Activated CD8-positive, alpha-beta memory T cell treated with anti-CD3 and anti-CD28 coated beads, Interleukin-2, amount 10 ng/mL, durations not matched to agents 7 days and 5 days (primary cell): Measurements from ENCODE around the gene C1orf174. TPM values are rescaled to one million over a fixed set of nuclear protein-coding genes. Genes with fewer than 3 reads are reported as not detected.

Experiments used
- ATAC-seq: fragments of 150-1000 bp; cut with Tn5 transposase; one replicate; pipeline ENCODE4 v1.10.0; 2021; ENCODE audit warnings: moderate library complexity
- CTCF ChIA-PET: fragments of 350-600 bp; sonication (Branson Sonifier 250); formaldehyde crosslinking; loops from one replicate; lab custom pipeline; 2021; ENCODE audit warnings: antibody characterized with exemption; lab: Charles Lee
- DNase-seq: peaks from one replicate; pipeline ENCODE4 v3.0.0-alpha.2; 2020
- H3K27ac Mint-ChIP-seq: one replicate; pipeline ENCODE4 v1.8.0; 2021; ENCODE audit warnings: mild to moderate bottlenecking, mixed read lengths
- H3K27me3 Mint-ChIP-seq: one replicate; pipeline ENCODE4 v1.8.0; 2021; ENCODE audit warnings: mixed read lengths
- H3K36me3 Mint-ChIP-seq: one replicate; pipeline ENCODE4 v1.8.0; 2021; ENCODE audit warnings: mild to moderate bottlenecking, mixed read lengths
- H3K4me1 Mint-ChIP-seq: one replicate; pipeline ENCODE4 v1.8.0; 2021; ENCODE audit warnings: mixed read lengths
- H3K4me3 Mint-ChIP-seq: one replicate; pipeline ENCODE4 v1.8.0; 2021; ENCODE audit warnings: mild to moderate bottlenecking, moderate library complexity, mixed read lengths
- H3K9me3 Mint-ChIP-seq: one replicate; pipeline ENCODE4 v1.8.0; 2022; ENCODE audit warnings: low read depth, mixed read lengths
- total RNA-seq, 2 experiments: library from RNA; stranded (reverse); gene quantifications; one replicate each; pipeline ENCODE4 v1.2.3, GENCODE V29; 2021

C1orf174 gene
- total RNA-seq, 2 experiments from 2014 or later = 30.0 to 35.8 TPM

DNA sequence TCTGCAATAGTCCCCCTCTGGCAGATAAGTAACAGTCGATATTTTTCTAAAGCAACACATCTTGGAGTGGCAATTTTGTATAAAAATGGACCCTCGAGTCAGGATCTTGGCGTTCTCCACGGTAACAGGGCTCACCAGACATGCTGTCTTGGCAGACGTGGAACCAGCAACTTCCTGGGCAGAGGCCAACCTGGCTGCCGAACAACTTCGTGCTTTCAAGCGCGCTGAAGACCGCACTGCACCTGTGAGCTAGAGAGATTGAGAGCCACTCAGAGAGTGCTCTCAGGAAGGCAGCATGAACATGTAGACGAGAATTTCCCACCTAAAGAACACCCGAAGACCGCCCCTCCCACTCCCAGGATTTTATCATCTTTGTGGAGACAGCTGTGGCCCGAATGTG is 7.3 kb downstream of the C1orf174 start:
- H3K4me1 Mint-ChIP-seq = peaks cover 35% of the 10 kb centered on the region
- peaks cover 38% of the 10 kb centered on the region for H3K36me3 Mint-ChIP-seq
- no peak for DNase-seq
- CTCF ChIA-PET = no interaction called here
- no peaks in the 10 kb centered on the region for H3K9me3 Mint-ChIP-seq
- no peak overlapping the region for H3K27ac Mint-ChIP-seq
- no peak for ATAC-seq
- H3K27me3 Mint-ChIP-seq = no peaks in the 10 kb centered on the region
- H3K4me3 Mint-ChIP-seq = no peak overlapping the region

DNA sequence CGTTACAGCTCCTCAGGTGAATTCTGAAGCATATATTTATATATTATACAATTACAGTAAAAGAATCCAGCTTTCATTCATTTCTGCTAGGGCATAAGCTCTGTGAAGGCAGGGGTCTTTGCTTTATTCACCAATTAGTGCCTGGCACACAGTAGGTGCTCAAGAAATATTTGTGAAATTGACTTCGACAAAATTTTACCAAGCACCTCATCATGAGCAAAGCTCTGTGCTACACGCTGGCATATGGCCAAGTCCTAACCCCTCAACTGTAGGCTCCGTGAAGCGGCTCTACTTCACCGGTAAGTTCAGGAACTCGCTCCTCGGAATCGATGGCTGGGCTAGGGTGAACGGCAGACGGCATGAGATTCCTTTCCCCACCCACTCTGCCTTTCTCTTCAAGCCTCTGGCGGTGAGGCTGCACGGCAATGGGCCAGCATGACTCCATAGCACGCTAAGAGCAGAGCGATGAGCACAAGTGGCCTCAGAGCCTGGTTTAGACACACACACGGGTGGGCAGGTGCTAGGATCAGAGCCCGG is 8.7 kb downstream of the C1orf174 start:
- ATAC-seq (no peak), DNase-seq (no peak)
- Mint-ChIP-seq H3K36me3 (peaks cover 36% of the 10 kb centered on the region), H3K4me3 (no peak overlapping the region), H3K27ac (no peak overlapping the region), H3K27me3 (no peaks in the 10 kb centered on the region), H3K9me3 (no peaks in the 10 kb centered on the region), H3K4me1 (peaks cover 26% of the 10 kb centered on the region)
- CTCF ChIA-PET = interaction anchor here (0.9 to 3.4 kb wide), 3 partner anchors 8 to 34 kb away, joined by 3 to 16 read pairs (median 8); partner anchors contain the start of genes C1orf174, CEP104 and DFFB

DNA sequence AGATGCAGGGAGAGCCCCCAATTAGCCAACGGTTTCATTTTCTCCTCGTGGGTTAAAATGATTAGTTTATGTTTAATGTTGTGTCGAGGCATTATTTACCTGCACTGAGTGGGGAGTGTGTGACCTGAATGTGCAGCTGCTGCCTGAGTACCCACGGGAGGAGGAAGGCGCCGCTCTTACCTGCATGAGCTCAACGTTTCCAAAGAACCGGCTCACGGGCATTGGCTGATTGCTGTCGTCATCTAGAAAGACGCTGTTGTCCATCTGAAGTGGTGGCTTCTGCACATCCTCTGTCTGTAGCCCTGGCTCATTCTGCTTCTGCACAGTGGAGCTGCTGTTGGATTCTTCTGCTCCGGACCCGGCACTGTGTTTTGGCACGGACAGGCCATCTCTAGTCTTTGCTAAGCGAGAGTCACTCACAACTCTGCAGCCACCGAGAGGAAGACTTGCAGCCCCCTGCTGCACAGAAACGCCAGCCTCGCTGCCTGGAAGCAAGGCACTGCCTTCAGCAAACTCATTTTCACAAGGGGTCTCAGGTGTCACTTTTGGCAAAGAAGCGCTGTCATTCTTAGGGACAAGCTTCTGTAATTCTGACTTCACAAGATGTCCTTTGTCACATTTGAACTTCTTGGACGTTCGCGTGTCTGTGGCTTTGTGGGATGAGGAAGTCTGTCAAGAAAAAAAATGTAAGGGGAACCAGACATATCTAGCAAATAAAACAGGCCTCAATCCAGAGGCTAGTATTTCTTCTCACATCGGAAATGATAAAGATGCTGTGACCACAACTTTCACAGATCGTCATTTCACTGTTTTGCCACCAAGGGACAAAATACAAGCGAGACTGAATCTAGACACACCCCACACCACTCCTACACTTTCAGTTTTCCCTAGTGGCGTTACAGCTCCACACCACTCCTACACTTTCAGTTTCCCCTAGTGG is 9.4 kb downstream of the C1orf174 start:
- Mint-ChIP-seq H3K27ac (peak overlapping the region; percentile 80), H3K36me3 (peaks cover 34% of the 10 kb centered on the region), H3K4me3 (peak overlapping the region; percentile 39), H3K9me3 (no peaks in the 10 kb centered on the region), H3K4me1 (peaks cover 24% of the 10 kb centered on the region), H3K27me3 (no peaks in the 10 kb centered on the region)
- peak; percentile 83 for ATAC-seq
- DNase-seq = peak; percentile 48
- CTCF ChIA-PET = interaction anchor here (0.9 to 3.4 kb wide), 3 partner anchors 8 to 33 kb away, joined by 3 to 16 read pairs (median 8); partner anchors contain the start of genes C1orf174, CEP104 and DFFB

DNA sequence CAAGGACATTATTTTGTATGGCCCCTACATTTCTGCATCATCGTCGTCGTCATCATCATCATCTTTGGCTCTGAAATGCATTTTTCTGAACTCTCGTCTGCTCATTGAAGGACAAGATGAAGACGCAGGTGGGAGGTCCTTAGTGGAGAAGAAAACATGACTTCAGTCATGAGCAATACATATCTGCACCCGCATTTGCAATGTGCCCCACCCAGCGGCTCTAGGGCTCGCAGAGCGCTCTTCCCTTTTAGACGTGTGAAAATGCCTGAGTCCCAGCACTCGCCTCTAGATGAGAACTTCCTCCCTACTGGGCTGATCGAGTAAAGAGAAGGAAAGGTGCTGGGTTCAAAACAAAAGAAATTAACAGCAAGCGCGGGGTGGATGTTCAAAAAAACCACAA is 10.1 kb downstream of the C1orf174 start:
- H3K27ac Mint-ChIP-seq = peak overlapping the region; percentile 80
- H3K36me3 Mint-ChIP-seq = peaks cover 34% of the 10 kb centered on the region
- peak; percentile 51 for DNase-seq
- H3K4me3 Mint-ChIP-seq = peak overlapping the region; percentile 39
- no peaks in the 10 kb centered on the region for H3K9me3 Mint-ChIP-seq
- CTCF ChIA-PET = interaction anchor here (3.4 kb wide), 1 partner anchor 10 kb away, joined by 16 read pairs; the partner anchor contains the start of gene C1orf174
- ATAC-seq = peak; percentile 56
- H3K27me3 Mint-ChIP-seq = no peaks in the 10 kb centered on the region
- peaks cover 24% of the 10 kb centered on the region for H3K4me1 Mint-ChIP-seq

DNA sequence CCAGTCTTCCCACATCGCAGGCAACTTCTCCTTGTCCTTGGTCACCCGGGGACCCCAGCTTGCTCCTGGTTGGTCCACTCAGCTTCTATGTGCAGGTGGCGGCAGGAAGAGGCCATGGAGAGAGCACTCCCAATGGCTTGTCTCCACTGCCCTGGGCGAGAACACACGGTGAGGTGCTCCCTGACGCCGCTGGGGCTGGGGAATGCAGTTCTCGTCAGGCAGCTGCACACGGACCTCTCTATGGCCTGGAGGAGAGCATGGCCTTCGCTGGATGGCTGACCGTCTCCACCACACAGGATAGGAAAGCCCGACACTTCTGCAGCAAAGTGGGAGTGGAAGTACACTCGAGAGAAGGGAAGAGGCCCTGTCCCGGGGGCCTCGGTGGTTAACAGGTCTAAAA is 11.8 kb downstream of the C1orf174 start:
- no peak for DNase-seq

DNA sequence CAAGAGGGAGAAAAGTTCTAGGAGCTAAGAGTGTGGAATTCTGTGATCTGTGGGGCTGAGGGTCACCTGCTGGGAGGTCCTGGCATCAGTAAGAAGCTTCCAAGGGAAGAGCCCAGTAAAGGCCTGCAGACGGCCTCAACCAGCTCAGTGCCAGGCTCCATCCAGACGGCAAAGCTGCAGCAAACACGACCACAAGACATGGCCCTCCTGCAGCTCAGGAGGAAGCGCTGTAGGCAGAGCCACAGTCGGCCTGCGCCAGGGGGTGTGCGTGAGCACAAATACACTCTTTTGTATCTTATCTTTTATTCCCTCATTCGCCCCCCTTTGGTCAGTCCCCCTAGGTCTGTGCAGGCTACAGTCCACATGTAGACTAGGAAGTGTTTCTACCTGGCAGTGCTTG is 13.4 kb downstream of the C1orf174 start:
- CTCF ChIA-PET = interaction anchor here (1.4 kb wide), 1 partner anchor 31 kb away, joined by 3 read pairs; no protein-coding TSS in a partner anchor
- Mint-ChIP-seq H3K36me3 (peaks cover 37% of the 10 kb centered on the region), H3K9me3 (no peaks in the 10 kb centered on the region)

More for the DNA sequence above, 11.8 kb downstream of the C1orf174 start:
- CTCF ChIA-PET = interaction anchor here (3.4 kb wide), 1 partner anchor 11 kb away, joined by 16 read pairs; the partner anchor contains the start of gene C1orf174
- H3K4me1 Mint-ChIP-seq = peaks cover 28% of the 10 kb centered on the region
- H3K36me3 Mint-ChIP-seq = peaks cover 40% of the 10 kb centered on the region
- ATAC-seq = no peak
- H3K27me3 Mint-ChIP-seq = no peaks in the 10 kb centered on the region
- no peak overlapping the region for H3K27ac Mint-ChIP-seq
- H3K4me3 Mint-ChIP-seq = no peak overlapping the region
- H3K9me3 Mint-ChIP-seq = no peaks in the 10 kb centered on the region

DNA sequence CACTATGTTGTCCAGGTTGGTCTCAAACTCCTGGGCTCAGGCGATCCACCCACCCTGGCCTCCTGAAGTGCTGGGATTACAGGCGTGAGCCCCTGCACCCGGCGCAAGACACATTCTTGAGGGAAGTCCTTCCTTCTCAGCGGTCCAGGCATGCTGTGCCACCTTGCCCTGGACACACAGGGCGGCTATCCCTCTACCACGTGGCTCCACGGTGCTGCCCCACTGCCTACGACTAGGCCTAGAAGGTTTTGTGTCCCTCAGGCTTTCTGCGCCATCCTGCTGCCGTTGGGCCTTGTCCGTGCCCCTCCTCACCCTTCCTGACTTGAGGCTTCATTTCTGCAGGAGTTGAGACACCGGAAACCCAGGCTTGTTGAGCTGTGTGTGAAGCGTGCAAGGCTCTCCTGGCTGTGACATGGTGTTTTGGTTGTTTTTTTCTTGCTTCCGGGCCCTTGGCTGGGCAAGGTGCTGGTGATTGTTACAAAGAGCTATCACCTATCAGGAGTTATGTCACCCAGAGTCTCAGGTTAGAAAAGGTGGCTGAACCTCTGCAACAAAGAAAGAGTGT is 13.9 kb downstream of the C1orf174 start:
- no peaks in the 10 kb centered on the region for H3K27me3 Mint-ChIP-seq
- H3K27ac Mint-ChIP-seq = no peak overlapping the region
- peaks cover 34% of the 10 kb centered on the region for H3K36me3 Mint-ChIP-seq
- DNase-seq (no peak), ATAC-seq (no peak)
- H3K9me3 Mint-ChIP-seq = no peaks in the 10 kb centered on the region
- no peak overlapping the region for H3K4me3 Mint-ChIP-seq
- CTCF ChIA-PET = interaction anchor here (0.8 to 1.4 kb wide), 2 partner anchors 13 to 30 kb away, joined by 3 read pairs; partner anchors contain the start of gene C1orf174
- H3K4me1 Mint-ChIP-seq = peaks cover 29% of the 10 kb centered on the region

More for the DNA sequence above, 13.4 kb downstream of the C1orf174 start:
- DNase-seq (no peak), ATAC-seq (no peak)
- H3K4me3 Mint-ChIP-seq = no peak overlapping the region
- no peaks in the 10 kb centered on the region for H3K27me3 Mint-ChIP-seq
- no peak overlapping the region for H3K27ac Mint-ChIP-seq
- peaks cover 30% of the 10 kb centered on the region for H3K4me1 Mint-ChIP-seq

DNA sequence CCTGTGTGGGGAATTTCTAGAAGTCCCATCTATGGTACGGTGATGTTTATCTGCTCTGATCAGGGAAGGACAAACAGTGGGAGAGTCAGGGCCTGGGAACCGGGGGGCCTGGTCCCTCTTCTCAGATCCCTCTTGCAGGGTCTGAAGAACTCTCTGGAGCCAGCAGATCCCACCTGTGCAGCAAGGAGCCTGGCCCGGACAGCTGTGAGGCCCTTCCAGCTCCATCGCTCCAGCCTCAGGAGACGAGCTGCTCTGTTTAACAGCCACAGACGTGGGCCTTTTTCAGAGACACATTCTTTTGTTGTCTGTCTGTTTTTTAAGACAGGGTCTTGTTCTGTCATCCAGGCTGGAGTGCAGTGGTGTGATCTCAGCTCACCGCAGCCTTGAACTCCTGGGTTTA is 14.5 kb downstream of the C1orf174 start:
- no peak overlapping the region for H3K4me3 Mint-ChIP-seq
- H3K36me3 Mint-ChIP-seq = peaks cover 30% of the 10 kb centered on the region
- ATAC-seq = no peak
- H3K27ac Mint-ChIP-seq = no peak overlapping the region
- no peak for DNase-seq
- H3K27me3 Mint-ChIP-seq = no peaks in the 10 kb centered on the region
- CTCF ChIA-PET = interaction anchor here (0.8 to 1.4 kb wide), 2 partner anchors 14 to 30 kb away, joined by 3 read pairs; partner anchors contain the start of gene C1orf174
- H3K4me1 Mint-ChIP-seq = peaks cover 27% of the 10 kb centered on the region
- H3K9me3 Mint-ChIP-seq = no peaks in the 10 kb centered on the region

DNA sequence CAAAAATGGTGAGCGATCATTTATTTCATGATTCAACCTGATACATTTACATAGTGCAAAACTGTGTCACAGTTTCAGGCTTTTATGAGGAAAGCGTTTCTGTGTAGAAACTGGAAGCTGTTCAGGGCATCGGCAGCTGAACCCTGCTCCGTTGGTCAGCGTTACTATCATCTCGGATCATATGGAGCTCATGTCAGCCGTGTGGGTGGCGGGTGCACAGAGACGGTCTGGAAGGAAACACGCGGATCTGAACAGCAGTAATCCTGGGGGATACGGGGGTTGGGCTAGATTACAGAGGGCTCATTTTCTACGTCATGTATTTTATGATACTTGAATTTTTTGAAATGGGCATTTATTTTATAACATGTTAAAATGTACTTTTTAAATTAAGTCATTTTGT is 15.1 kb downstream of the C1orf174 start:
- no peak for ATAC-seq
- CTCF ChIA-PET = interaction anchor here (0.8 kb wide), 1 partner anchor 14 kb away, joined by 3 read pairs; the partner anchor contains the start of gene C1orf174
- H3K9me3 Mint-ChIP-seq = no peaks in the 10 kb centered on the region
- no peaks in the 10 kb centered on the region for H3K27me3 Mint-ChIP-seq
- peaks cover 24% of the 10 kb centered on the region for H3K36me3 Mint-ChIP-seq
- no peak overlapping the region for H3K4me3 Mint-ChIP-seq
- H3K4me1 Mint-ChIP-seq = peaks cover 21% of the 10 kb centered on the region
- H3K27ac Mint-ChIP-seq = peak overlapping the region; percentile 24
- DNase-seq = no peak

DNA sequence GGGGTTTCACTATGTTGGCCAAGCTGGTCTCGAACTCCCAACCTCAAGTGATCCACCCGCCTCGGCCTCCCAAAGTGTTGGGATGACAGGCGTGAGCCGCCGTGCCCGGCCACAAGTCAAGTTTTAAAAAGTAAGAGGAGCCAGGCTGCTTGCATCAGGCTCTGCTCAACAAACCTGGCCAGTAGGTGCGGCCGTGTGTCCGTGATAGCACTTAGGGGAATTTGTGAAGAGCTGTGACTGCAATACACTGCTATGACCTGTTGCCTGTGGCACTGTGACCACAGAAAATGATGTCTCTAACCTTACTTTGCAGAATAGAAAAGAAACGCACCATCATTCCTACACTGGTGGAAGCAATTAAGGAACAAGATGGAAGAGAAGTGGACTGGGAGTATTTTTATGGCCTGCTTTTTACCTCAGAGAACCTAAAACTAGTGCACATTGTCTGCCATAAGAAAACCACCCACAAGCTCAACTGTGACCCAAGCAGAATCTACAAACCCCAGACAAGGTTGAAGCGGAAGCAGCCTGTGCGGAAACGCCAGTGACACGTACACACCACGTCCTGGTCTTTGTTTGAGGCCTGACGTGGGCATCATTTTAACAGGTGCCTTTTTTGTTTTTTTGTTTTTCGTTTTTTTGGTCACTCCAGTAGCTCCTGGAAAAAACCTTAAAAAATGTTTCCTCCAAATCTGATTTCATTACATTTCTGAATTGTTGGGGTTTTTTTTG is 16.7 kb downstream of the C1orf174 start:
- Mint-ChIP-seq H3K9me3 (peaks cover 4% of the 10 kb centered on the region), H3K4me1 (peaks cover 13% of the 10 kb centered on the region), H3K27me3 (no peaks in the 10 kb centered on the region), H3K27ac (peak overlapping the region; percentile 81), H3K36me3 (peaks cover 29% of the 10 kb centered on the region), H3K4me3 (no peak overlapping the region)
- CTCF ChIA-PET = interaction anchor here (1.0 to 1.8 kb wide), 4 partner anchors 7 to 26 kb away, joined by 3 to 5 read pairs (median 4); partner anchors contain the start of genes C1orf174, CEP104 and DFFB
- ATAC-seq = peak; percentile 67
- DNase-seq = peak; percentile 65

DNA sequence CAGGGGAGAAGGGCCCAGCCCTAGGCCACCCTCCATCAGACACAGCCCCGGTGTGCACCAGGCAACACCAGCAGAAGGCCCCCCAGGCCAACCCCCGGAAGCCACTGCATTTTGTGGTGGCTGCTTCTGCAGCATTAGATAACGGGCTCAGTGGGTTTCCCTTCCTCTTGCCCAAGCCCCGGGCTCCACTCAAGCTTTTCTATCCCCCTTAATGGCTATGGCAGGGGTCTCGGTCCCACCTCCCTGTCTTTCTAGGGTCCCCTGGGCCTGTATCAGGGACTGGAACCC is 18.9 kb downstream of the C1orf174 start:
- peaks cover 13% of the 10 kb centered on the region for H3K4me1 Mint-ChIP-seq
- ATAC-seq (peak; percentile 34), DNase-seq (no peak)
- no peak overlapping the region for H3K4me3 Mint-ChIP-seq
- H3K9me3 Mint-ChIP-seq = peaks cover 4% of the 10 kb centered on the region
- H3K27me3 Mint-ChIP-seq = no peaks in the 10 kb centered on the region
- H3K27ac Mint-ChIP-seq = peak overlapping the region; percentile 73
- H3K36me3 Mint-ChIP-seq = peaks cover 23% of the 10 kb centered on the region
- CTCF ChIA-PET = interaction anchor here (1.1 to 2.0 kb wide), 2 partner anchors 19 to 24 kb away, joined by 3 to 4 read pairs; partner anchors contain the start of genes C1orf174, CEP104 and DFFB

DNA sequence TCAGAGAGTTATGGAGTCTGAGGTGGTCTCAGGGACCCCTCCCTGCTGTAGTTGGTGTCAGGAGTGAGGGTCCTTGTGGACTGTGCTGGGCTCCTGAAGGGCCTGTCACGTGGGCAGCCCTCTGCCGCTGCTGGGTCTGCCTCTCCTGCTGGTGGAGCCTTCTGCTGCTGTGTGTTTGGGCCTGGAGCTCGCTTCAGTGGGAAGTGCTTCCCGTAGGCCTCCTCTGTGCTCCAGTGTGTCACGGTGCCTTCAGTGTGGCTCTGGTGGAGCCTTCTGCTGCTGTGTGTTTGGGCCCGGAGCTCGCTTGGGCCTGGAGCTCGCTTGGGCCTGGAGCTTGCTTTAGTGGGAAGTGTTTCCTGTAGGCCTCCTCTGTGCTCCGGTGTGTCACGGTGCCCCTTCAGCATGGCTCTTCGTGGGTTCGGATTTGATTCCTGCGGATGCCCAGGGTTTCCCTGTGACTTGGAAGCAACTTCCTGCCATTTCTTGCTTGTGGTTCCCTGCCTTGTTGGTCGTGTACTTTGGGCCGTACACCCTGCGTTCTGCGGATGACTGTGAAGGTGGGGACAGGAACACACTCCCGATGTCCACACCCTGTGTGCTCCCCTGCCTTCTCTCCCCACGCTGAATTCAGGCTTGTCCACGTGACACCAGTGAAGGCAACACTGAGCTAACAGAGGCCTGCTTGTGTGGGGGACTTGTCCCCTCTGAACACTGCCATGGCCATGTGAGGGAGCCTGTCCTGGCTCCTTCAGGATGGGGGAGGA is 19.5 kb downstream of the C1orf174 start:
- Mint-ChIP-seq H3K27me3 (no peaks in the 10 kb centered on the region), H3K4me3 (no peak overlapping the region), H3K36me3 (peaks cover 23% of the 10 kb centered on the region), H3K4me1 (peaks cover 13% of the 10 kb centered on the region), H3K27ac (peak overlapping the region; percentile 73), H3K9me3 (peaks cover 4% of the 10 kb centered on the region)
- ATAC-seq (no peak), DNase-seq (no peak)
- CTCF ChIA-PET = interaction anchor here (1.1 to 2.0 kb wide), 2 partner anchors 19 to 24 kb away, joined by 3 to 4 read pairs; partner anchors contain the start of genes C1orf174, CEP104 and DFFB
